Measurements from ENCODE around the gene IRAK2.
"Not testable (repeated sequence)": the region's sequence is repeated elsewhere in the genome, so short reads cannot be mapped to it uniquely, and the experiment has no call there.

The IRAK2 gene

GRCh38 chr3:10268116-10268515 is 103.4 kb downstream of the IRAK2 start:
- DNase-seq (ENCODE audit: low spot score), result no peak
- no peak for TF ChIP-seq CTCF (IDR thresholded peaks at IDR 0.05)
- H3K27ac ChIP-seq, result no peak overlapping the region
- H3K4me3 ChIP-seq, result no peak overlapping the region

- no peak for TF ChIP-seq CTCF (IDR thresholded peaks at IDR 0.05)
- no peak overlapping the region for H3K27ac ChIP-seq
- DNase-seq (ENCODE audit: low spot score), result no peak
- no peak overlapping the region for H3K4me3 ChIP-seq
Observed at GRCh38 chr3:10268930-10269329, 104.2 kb downstream of the IRAK2 start.

GRCh38 chr3:10269443-10269842 is 104.7 kb downstream of the IRAK2 start:
- no peak for DNase-seq (ENCODE audit: low spot score)
- H3K27ac ChIP-seq, result no peak overlapping the region
- no peak for TF ChIP-seq CTCF (IDR thresholded peaks at IDR 0.05)
- no peak overlapping the region for H3K4me3 ChIP-seq

GRCh38 chr3:10272476-10272875 is 107.8 kb downstream of the IRAK2 start:
- H3K27ac ChIP-seq; H3K4me3 ChIP-seq; DNase-seq (ENCODE audit: low spot score): not testable (repeated sequence)

GRCh38 chr3:10272977-10273376 is 108.3 kb downstream of the IRAK2 start:
- Histone ChIP-seq H3K27ac (no peak overlapping the region), H3K4me3 (no peak overlapping the region)
- DNase-seq (ENCODE audit: low spot score), result no peak
- no peak for TF ChIP-seq CTCF (IDR thresholded peaks at IDR 0.05)

- TF ChIP-seq CTCF (IDR thresholded peaks at IDR 0.05), result no peak
Observed at GRCh38 chr3:10273702-10274305, 109.1 kb downstream of the IRAK2 start.

GRCh38 chr3:10274601-10275000 is 109.9 kb downstream of the IRAK2 start:
- Histone ChIP-seq H3K4me3 (no peak overlapping the region), H3K27ac (no peak overlapping the region)
- no peak for DNase-seq (ENCODE audit: low spot score)
- no peak for TF ChIP-seq CTCF (IDR thresholded peaks at IDR 0.05)

More at GRCh38 chr3:10273702-10274305, 109.1 kb downstream of the IRAK2 start:
- no peak overlapping the region for H3K4me3 ChIP-seq
- no peak overlapping the region for H3K27ac ChIP-seq
- no peak for DNase-seq (ENCODE audit: low spot score)
